IPS-11a (cell line): ENCODE measurements around the gene ZNF773.
"Not testable (repeated sequence)": the region's sequence is repeated elsewhere in the genome, so short reads cannot be mapped to it uniquely, and the experiment has no call there.

Source experiments
- H3K4me3 ChIP-seq: one replicate; pipeline ENCODE4 v1.5.1; 2013; ENCODE audit warnings: low read depth, low read length, control low read depth

Gene ZNF773

GRCh38 chr19:57499680-57500395 is at the start of gene ZNF773:
Gene ZNF773 (plus strand): TSS chr19:57499938. CDS start chr19:57500081, 143 bp downstream.
- peak within 1 kb of the TSS; percentile 73 for H3K4me3 ChIP-seq

DNA sequence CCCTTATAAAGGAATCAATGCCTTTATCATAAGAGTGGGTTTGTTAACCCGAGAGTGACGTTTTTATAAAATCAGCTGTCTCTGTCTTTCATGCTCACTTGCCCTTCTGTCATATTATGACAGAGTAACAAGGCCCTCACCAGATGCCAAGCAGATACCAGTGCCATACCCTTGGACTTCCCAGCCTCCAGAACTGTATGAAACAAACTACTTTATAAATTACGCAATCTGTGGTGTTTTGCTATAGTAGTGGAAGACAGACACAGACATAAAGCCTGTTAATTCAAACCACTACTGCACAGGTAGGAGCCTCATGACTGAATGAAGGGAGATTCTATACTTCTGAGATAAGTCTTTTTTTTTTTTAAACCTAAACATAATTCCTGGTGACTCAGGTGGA is 47.4 kb upstream of the ZNF773 start:
- H3K4me3 ChIP-seq, result no peak overlapping the region

DNA sequence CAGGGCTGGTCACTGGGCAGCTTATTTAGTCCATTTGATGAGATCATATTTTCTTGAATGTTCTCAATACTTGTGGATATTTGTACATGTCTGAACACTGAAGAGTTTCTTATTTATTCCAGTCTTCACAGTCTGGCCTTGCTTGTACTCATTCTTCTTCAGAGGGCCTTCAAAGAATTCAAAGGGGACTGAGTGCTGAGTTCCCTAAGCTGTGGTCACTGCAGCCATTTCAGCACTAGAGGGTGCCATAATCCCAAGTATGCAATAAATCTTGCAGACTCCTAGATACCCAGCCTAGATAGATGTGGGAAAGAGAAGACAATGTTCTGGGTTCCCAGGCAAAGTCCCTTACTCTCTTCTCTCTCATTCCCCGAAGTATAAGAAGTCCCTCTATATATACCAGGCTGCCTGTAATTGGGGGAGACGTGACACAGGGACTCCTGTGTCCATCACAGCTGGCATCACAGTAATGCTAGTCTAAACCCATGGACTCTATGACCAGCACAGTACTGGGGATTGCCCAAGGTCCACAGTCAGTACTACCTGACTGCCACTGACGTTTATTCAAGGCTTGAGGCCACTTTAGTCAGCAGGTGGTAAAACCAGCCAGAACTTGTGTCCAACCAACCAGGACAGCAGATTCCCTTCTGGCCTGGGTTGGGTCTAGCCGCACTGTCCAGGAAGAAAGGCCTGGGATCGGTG is 33.9 kb upstream of the ZNF773 start:
- no peak overlapping the region for H3K4me3 ChIP-seq

DNA sequence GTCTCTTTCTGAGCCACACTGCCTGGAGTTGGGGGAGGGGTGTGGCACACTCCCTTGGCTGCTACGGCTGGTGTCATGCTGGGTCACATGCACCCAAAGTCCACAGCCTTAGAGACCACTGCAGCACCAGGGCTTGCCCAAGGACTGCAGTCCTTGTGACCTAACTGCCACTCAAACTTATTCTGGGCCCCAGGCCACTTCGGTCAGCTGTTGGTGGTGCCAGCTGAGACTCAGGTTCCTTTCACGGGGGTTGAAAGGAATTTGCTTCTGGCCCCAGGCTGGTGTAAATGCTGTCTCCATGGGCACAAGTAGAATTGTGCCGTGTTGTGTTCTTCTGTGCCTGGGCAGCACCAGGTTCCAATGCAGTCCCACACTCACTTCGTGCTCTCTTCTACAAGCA is 33.2 kb upstream of the ZNF773 start:
- H3K4me3 ChIP-seq, result no peak overlapping the region

DNA sequence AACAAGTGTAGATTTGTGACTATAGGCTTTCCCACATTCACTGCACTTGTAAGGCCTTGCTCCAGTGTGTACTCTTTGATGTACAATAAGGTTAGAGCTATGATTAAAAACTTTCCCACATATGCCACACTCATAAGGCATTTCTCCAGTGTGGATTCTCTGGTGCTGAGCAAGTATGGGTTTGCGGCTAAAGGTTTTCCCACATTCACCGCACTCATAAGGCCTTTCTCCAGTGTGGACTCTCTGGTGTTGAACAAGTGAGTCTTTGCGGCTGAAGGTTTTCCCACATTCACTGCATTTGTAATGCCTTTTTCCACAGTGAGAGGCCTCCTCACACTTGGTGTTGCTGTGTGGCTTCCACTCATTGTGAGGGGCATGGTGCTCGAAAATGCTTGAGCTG is 26.1 kb upstream of the ZNF773 start:
- no peak overlapping the region for H3K4me3 ChIP-seq

DNA sequence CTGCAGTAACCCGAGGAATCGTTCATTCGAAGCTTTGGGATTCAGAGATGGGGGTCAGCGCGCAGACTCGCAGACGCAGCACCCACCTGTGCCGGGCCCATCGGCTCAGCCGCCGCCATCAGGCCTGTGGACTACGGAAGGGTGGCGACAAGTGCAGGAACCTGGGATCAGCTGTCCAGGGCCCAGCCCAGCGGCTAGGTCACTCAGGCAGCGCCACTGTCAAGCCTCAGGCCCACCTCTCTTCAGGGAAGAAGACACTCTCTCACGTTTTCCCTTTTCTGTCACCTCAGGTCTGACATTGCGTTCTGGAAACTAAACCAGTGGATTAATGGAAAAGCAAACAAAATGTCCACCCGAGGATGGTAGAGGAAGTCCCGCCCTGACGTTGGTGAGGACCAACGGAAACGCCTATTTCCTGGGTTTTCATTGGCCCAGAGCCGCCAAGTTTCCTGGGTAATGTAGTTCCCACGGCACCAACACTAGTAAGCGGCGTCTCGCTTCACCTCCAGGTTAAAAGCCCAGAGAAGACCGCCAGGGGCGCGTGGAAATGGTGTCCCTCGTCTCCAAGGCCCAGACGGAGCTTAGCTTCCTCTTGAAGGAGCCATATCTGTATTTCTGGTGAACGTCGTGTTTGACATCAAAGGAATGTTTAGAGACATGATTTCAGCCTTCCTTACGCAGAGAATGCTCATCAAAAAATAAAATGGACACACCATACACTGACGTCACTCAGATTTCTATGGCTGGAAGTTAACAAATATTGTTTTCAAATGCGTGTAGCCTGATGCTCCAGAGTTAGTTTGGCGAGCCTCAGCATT is 22.3 kb upstream of the ZNF773 start, which contains the start of gene ZNF772:
TSS of gene ZNF772 (minus strand) at position 376 of the 818 bp plus-strand sequence. CDS start at position 119, 257 bp downstream.
- peak within 1 kb of the TSS; percentile 95 for H3K4me3 ChIP-seq

DNA sequence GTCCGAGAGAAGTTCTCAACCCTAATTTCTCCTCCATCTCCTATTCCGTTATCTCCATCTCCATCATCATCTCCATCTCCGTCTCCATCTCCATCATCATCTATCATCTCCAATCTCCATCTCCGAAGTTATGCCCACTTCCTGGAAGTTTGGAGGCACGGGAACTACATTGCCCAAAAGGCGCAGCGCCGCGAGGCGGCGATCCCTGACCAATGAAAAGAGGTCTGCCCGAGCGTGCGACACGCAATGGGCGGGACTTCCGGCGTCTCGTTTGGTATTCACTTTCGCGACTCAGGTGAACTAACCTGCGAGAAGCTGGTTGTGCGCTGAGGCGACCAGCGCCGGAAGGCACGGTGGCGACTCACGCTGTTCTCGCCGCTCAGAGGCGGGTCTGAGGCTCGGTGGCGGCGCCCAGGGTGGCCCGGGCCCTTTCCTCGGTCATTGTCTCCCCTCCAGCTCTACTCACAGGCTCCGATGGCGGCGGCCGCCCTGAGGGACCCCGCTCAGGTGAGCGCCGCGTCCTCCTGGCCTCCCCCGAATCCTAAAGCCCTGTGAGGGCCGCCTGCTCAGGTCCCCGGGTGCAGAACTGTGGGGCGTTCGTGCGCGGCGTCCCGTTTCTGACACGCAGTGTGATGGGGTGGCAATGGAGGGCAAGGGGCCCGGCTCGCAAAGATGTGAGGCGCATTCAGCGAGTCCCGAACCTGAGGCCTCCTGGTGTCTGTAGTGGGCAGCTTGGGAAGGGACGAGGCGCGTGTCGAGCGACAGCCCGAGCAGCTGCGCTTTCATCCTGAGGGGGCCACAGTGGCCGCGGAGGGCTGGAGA is 12.1 kb upstream of the ZNF773 start, which contains the start of gene ZNF419:
TSS of gene ZNF419 (plus strand) at position 274 of the 822 bp plus-strand sequence. CDS start at position 475, 201 bp downstream.
- peak within 1 kb of the TSS; percentile 75 for H3K4me3 ChIP-seq

- peak overlapping the region; percentile 25 for H3K4me3 ChIP-seq
Measured at GRCh38 chr19:57488299-57488644, 11.5 kb upstream of the ZNF773 start.

GRCh38 chr19:57499332-57499679 is 432 bp upstream of the ZNF773 start:
- H3K4me3 ChIP-seq, result not testable (repeated sequence)

DNA sequence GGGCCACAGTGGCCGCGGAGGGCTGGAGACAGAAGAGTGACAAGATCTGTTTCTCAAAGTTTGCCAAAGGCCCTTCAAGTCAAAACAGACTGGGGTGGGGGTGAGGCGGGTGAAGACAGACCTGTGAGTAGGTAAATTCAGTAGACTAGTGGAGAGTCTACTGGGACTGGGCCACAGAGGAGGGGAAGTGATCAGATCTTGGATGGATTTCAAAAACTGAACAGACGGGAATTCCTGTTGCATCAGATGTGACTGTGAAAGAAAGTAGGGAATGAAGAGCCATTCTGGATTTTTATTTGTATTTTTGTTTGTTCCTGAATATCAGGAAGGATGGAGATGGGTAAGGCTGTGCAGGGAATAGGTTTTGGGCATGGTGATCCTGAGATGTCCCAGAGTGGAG is 662 bp downstream of the ZNF773 start:
- peak overlapping the region; percentile 13 for H3K4me3 ChIP-seq

DNA sequence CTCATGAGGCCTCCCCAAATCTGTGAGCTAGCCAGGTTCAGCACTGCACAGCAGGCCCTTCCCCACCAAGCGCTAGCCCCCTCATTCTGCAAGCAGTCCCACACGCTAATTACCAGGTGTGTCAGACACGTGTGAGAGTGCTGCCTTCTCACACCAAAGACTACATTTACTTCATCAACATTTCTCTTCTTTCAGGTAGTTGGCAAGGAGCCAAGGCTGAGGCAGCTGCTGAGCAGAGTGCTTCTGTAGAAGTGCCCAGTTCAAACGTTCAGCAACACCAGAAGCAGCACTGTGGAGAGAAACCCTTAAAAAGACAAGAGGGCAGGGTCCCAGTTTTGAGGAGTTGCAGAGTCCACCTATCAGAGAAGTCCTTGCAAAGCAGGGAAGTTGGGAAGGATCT is 6.4 kb downstream of the ZNF773 start:
- H3K4me3 ChIP-seq, result no peak overlapping the region

DNA sequence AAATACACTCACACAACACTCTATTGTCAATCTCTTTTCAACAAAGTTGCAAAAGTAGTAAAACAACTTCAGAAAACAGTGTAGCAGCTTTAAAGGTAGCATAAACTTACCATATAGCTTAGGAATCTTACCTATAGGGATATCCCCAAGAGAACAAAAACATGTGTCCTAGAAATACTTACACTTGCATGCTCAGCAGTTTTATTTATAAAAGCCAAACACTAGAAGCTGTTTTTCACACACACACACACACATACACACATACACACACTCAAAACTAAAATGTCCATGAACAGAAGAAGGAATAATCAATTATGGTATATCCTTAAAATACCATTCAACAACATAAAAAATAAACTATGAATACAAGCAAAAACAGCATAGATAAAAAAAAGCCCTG is 11.7 kb downstream of the ZNF773 start:
- no peak overlapping the region for H3K4me3 ChIP-seq

DNA sequence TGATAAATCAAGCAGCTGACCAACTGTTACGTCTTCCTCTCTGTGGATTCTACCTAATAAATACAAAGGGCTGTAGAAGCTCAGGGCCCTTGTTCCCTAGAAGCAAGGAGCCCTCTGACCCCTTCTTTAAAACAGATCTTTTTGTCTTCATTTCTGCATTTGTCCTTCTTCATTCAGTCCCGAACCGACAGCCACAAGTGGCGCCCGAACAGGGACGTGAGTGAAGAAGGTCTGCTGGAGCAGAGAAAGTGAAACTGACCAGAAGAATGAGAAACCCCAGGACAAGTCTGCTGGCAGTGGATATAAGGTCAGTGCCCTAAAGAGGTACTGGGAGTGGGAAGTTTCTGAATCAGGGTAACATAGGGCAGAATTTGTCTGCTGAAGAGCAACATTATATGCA is 13.1 kb downstream of the ZNF773 start:
- no peak overlapping the region for H3K4me3 ChIP-seq

- no peak overlapping the region for H3K4me3 ChIP-seq
Measured at GRCh38 chr19:57515255-57515654, 15.5 kb downstream of the ZNF773 start.

DNA sequence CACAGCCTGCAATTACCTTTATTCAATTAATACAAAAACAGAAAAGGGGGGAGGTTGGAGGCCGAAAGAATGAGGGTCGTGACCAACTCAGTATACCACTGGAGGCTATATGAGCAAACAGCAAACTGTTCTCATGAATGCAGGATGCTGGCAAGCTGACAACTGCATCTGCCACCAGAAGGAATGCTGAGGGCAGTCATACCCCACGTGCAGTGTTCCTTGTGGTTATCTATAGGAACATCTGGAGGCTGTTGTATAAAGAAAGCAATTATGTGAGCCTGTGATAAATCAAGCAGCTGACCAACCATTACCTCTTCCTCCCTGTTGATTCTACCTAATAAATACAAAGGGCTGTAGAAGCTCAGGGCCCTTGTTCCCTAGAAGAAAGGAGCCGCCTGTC is 18.3 kb downstream of the ZNF773 start:
- not testable (repeated sequence) for H3K4me3 ChIP-seq

DNA sequence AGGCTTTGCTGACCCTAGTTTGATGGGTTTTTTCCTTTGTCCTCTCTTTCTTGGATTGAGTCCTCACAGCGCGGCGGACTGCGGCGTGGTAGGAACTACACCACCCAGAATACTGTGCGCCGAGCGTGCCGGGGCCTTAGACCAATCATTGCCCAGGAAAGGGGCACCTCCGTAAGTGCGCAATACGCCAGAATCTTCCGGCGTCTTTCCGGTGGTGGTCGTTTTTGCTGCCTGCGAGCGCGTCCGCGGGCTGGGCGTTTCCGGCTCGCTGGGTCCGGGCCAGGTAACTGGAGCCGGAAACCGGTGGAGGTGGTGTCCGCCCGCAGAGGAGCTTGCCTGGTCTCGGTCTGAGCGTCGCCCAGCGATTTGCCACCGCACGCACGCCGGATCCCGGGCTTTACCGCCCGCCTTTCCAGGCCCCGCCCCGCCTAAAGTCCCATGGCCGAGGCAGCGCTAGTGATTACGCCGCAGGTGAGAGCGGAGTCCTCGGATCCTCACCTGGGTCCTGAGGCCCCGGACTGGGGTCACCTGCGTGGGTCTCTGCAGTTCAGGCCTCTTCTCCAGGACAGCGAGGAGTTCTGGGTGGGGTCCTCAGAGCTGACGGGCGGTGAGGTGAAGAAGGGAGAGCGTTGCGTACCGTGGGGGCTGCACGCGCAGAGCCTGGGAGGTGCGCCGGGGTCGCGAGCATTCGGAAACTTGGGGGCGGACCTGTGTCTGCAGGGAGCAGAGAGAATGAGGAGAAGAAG is 27.6 kb downstream of the ZNF773 start, which contains the start of gene ZNF549:
TSS of gene ZNF549 (plus strand) at position 221 of the 746 bp plus-strand sequence. CDS start at position 439, 218 bp downstream.
- H3K4me3 ChIP-seq, result peak within 1 kb of the TSS; percentile 92

GRCh38 chr19:57537953-57538547 is 38.3 kb downstream of the ZNF773 start:
- H3K4me3 ChIP-seq, result no peak overlapping the region

DNA sequence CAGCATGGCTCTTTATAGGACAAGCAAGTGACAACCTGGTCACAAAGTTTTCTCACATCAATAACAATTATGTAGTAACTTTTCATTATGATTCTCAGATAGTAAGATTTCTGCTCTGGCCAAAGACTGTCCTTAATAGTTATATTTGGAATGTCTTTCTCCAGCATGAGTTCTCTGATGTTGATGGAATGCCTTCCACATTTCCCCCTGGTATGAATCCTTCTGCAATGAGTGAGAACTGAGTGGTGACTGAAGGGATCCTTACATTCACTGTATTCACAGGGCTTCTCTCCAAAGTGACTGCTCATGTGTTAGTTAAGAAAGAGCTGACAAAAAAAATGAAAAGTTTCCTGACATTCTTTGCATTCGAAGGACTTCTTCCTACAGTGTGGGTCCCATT is 46.8 kb downstream of the ZNF773 start:
- H3K4me3 ChIP-seq, result no peak overlapping the region

DNA sequence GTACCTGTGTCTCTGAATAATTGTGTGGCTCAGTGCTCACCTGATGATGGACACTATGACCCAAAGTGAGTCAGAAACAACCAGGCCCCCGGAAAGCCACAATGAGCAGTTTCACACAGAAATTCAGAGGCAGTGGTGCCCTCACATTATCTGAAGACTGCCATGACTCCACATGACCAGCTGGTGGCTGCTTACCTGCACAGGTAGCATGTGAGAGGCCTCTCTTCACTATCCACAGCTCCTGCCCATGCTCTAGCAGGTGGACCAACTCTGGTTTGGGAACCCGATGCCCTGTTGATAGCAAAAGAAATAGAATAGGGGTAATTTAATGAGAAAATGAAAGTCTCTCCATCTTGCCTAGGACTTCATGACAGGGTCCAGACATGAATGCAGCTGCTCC is 52.7 kb downstream of the ZNF773 start:
- no peak overlapping the region for H3K4me3 ChIP-seq
